H1 (cell line): Measurements from ENCODE around the gene TXNDC5. TPM values are rescaled to one million over a fixed set of nuclear protein-coding genes. Genes with fewer than 3 reads are reported as not detected.

Source experiments
- CTCF ChIA-PET: fragments of 300-600 bp; sonication (Branson Sonifier 250); formaldehyde crosslinking; loops from one replicate; lab custom pipeline; 2021; ENCODE audit not compliant: partially characterized antibody; lab: Charles Lee
- POLR2A ChIA-PET: fragments of 300-600 bp; sonication (Branson Sonifier 250); formaldehyde crosslinking; loops from one replicate; lab custom pipeline; 2021; ENCODE audit warnings: inconsistent platforms; ENCODE audit not compliant: partially characterized antibody; lab: Charles Lee
- DNase-seq, 2 experiments: peaks; one replicate each; pipeline versions ENCODE4 v3.0.0 to v3.0.0-alpha.2; 2010 to 2022; ENCODE audit warnings: low spot score in 2 of 2, low read depth in 1 of 2, mixed read lengths in 1 of 2
- FAIRE-seq: peaks from 2 replicates; lab custom pipeline; 2011; peaks lifted over from hg19 to GRCh38; lab: Jason Lieb, UNC
- H2AFZ ChIP-seq: 2 replicates; pipeline ENCODE4 v1.8.1; 2012; ENCODE audit warnings: low read length, inconsistent platforms
- H2AK5ac ChIP-seq: 2 replicates; pipeline ENCODE4 v1.6.1; 2013; ENCODE audit warnings: low read depth, low read length
- H2BK120ac ChIP-seq: replicated peaks from 2 replicates; pipeline ENCODE3; 2013; ENCODE audit warnings: low read depth, low read length, inconsistent platforms
- H2BK12ac ChIP-seq: 2 replicates; pipeline ENCODE4 v1.6.1; 2013; ENCODE audit warnings: low read depth, low read length
- H2BK15ac ChIP-seq: 2 replicates; pipeline ENCODE4 v1.6.1; 2013; ENCODE audit warnings: low read length
- H2BK20ac ChIP-seq: 2 replicates; pipeline ENCODE4 v1.6.1; 2013; ENCODE audit warnings: low read length
- H2BK5ac ChIP-seq: 2 replicates; pipeline ENCODE4 v1.6.1; 2013; ENCODE audit warnings: low read depth, low read length
- H3K14ac ChIP-seq: 2 replicates; pipeline ENCODE4 v1.6.1; 2013; ENCODE audit warnings: inconsistent platforms; ENCODE audit not compliant: insufficient read length
- H3K18ac ChIP-seq: 2 replicates; pipeline ENCODE4 v1.6.1; 2013; ENCODE audit warnings: low read length; ENCODE audit errors: extremely low read depth
- H3K23ac ChIP-seq: 2 replicates; pipeline ENCODE4 v1.6.1; 2013; ENCODE audit warnings: inconsistent platforms; ENCODE audit not compliant: insufficient read length
- H3K23me2 ChIP-seq: 2 replicates; pipeline ENCODE4 v1.6.1; 2013; ENCODE audit warnings: low read depth, low read length
- H3K27ac ChIP-seq: 2 replicates; pipeline ENCODE4 v1.6.1; 2011; ENCODE audit warnings: low read depth, low read length, inconsistent platforms
- H3K27me3 ChIP-seq, 4 experiments: replicated peaks in 1 of 4; 1 replicate in 1 of 4; 2 replicates in 3 of 4; pipeline versions ENCODE4 v1.6.1 to v1.8.1; 2011 to 2013; ENCODE audit warnings: low read length in 3 of 4, mild to moderate bottlenecking in 3 of 4, inconsistent platforms in 2 of 4, mixed read lengths in 2 of 4, moderate library complexity in 1 of 4; ENCODE audit not compliant: control insufficient read depth in 3 of 4, insufficient read depth in 3 of 4; ENCODE audit errors: extremely low read depth in 1 of 4
- H3K36me3 ChIP-seq, 4 experiments: 2 replicates each; pipeline versions ENCODE4 v1.6.1 to v1.8.1; 2011 to 2013; ENCODE audit warnings: mild to moderate bottlenecking in 4 of 4, low read length in 3 of 4, moderate library complexity in 2 of 4, control low read depth in 1 of 4, inconsistent platforms in 1 of 4; ENCODE audit not compliant: insufficient read depth in 4 of 4, control insufficient read depth in 2 of 4
- H3K4ac ChIP-seq: replicated peaks from 2 replicates; pipeline ENCODE3; 2013; ENCODE audit warnings: low read length, low read depth, mixed read lengths, inconsistent platforms; ENCODE audit not compliant: insufficient read length
- H3K4me1 ChIP-seq, 4 experiments: replicated peaks in 1 of 4; 1 replicate in 1 of 4; 2 replicates in 3 of 4; pipeline versions ENCODE4 v1.6.1 to v1.8.1; 2011 to 2013; ENCODE audit warnings: low read length in 3 of 4, inconsistent platforms in 2 of 4, mixed read lengths in 1 of 4; ENCODE audit not compliant: insufficient read depth in 4 of 4, control insufficient read depth in 3 of 4
- H3K4me2 ChIP-seq, 2 experiments: 2 replicates each; pipeline versions ENCODE4 v1.6.1 to v1.8.1; 2011 to 2013; ENCODE audit warnings: low read depth in 2 of 2, low read length in 2 of 2, control low read depth in 1 of 2, inconsistent platforms in 1 of 2, mild to moderate bottlenecking in 1 of 2; ENCODE audit not compliant: insufficient read depth in 1 of 2
- H3K4me3 ChIP-seq, 4 experiments: fragments of 200-600, 300-600 bp in 1 of 4; sonication (generic), shearing (Covaris generic), sonication (Bioruptor Twin) in 1 of 4; 2 replicates each; pipeline versions ENCODE4 v1.5.1 to v1.8.1; 2011 to 2016; ENCODE audit warnings: low read length in 4 of 4, low read depth in 3 of 4, control low read depth in 2 of 4, inconsistent platforms in 2 of 4, mild to moderate bottlenecking in 2 of 4, mixed read lengths in 1 of 4, moderate library complexity in 1 of 4; ENCODE audit not compliant: insufficient read depth in 2 of 4; ENCODE audit errors: extremely low read depth in 1 of 4
- H3K56ac ChIP-seq: replicated peaks from 2 replicates; pipeline ENCODE3; 2013; ENCODE audit warnings: low read depth, mild to moderate bottlenecking, mixed read lengths, low read length, inconsistent platforms; ENCODE audit not compliant: insufficient read length
- H3K79me1 ChIP-seq: 2 replicates; pipeline ENCODE4 v1.6.1; 2013; ENCODE audit warnings: low read depth, low read length, control low read depth
- H3K79me2 ChIP-seq, 2 experiments: 2 replicates each; pipeline versions ENCODE4 v1.6.1 to v1.8.1; 2012 to 2013; ENCODE audit warnings: low read length in 2 of 2, mild to moderate bottlenecking in 2 of 2, inconsistent platforms in 1 of 2; ENCODE audit not compliant: insufficient read depth in 2 of 2, control insufficient read depth in 1 of 2
- H3K9ac ChIP-seq, 4 experiments: replicated peaks in 1 of 4; 1 replicate in 1 of 4; 2 replicates in 3 of 4; pipeline versions ENCODE4 v1.6.1 to v1.8.1; 2011 to 2013; ENCODE audit warnings: low read depth in 3 of 4, low read length in 3 of 4, control low read depth in 2 of 4, mild to moderate bottlenecking in 2 of 4, moderate library complexity in 2 of 4, inconsistent platforms in 1 of 4; ENCODE audit errors: extremely low read depth in 1 of 4
- H3K9me3 ChIP-seq, 2 experiments: 2 replicates each; pipeline versions ENCODE4 v1.6.1 to v1.8.1; 2012 to 2013; ENCODE audit warnings: mild to moderate bottlenecking in 2 of 2, moderate library complexity in 2 of 2, control low read depth in 1 of 2, inconsistent platforms in 1 of 2, low read depth in 1 of 2, low read length in 1 of 2, mixed read lengths in 1 of 2; ENCODE audit not compliant: insufficient read depth in 2 of 2
- H4K20me1 ChIP-seq, 2 experiments: replicated peaks in 1 of 2; 2 replicates each; pipeline versions ENCODE3 to v1.8.1; 2011 to 2013; ENCODE audit warnings: inconsistent platforms in 2 of 2, low read length in 2 of 2, mild to moderate bottlenecking in 1 of 2; ENCODE audit not compliant: insufficient read depth in 2 of 2, control insufficient read depth in 1 of 2
- H4K5ac ChIP-seq: 2 replicates; pipeline ENCODE4 v1.6.1; 2013; ENCODE audit warnings: low read length, low read depth, mixed read lengths, inconsistent platforms; ENCODE audit not compliant: insufficient read length
- H4K8ac ChIP-seq: 2 replicates; pipeline ENCODE4 v1.8.0; 2013; ENCODE audit warnings: mild to moderate bottlenecking, moderate library complexity, low read length, inconsistent platforms; ENCODE audit not compliant: insufficient read depth; ENCODE audit errors: extremely low read depth
- H4K91ac ChIP-seq: replicated peaks from 2 replicates; pipeline ENCODE3; 2013; ENCODE audit warnings: low read length, mixed read lengths, inconsistent platforms; ENCODE audit not compliant: insufficient read length
- BRCA1 ChIP-seq: IDR thresholded peaks from 2 replicates; pipeline ENCODE4 v1.6.1; 2012; ENCODE audit warnings: low read depth, low read length, improper control_type of control experiment
- EGR1 ChIP-seq: IDR thresholded peaks from 2 replicates; pipeline ENCODE4 v1.6.1; 2011; ENCODE audit warnings: low read depth, low read length, borderline replicate concordance
- EP300 ChIP-seq, 2 experiments: IDR thresholded peaks; 1 replicate in 1 of 2; 2 replicates in 1 of 2; pipeline ENCODE4 v1.6.1; 2011 to 2012; ENCODE audit warnings: low read depth in 2 of 2, low read length in 2 of 2, mild to moderate bottlenecking in 2 of 2, borderline replicate concordance in 1 of 2, inconsistent platforms in 1 of 2, moderate library complexity in 1 of 2
- KDM4A ChIP-seq: IDR thresholded peaks from one replicate; pipeline ENCODE4 v1.7.1; 2012; ENCODE audit warnings: low read depth, mild to moderate bottlenecking, moderate library complexity, low read length, inconsistent platforms; ENCODE audit not compliant: severe bottlenecking
- MAFK ChIP-seq: IDR thresholded peaks from 2 replicates; pipeline ENCODE4 v1.6.1; 2012; ENCODE audit warnings: low read depth, mild to moderate bottlenecking, improper control_type of control experiment, low read length
- POU5F1 ChIP-seq: IDR thresholded peaks from 2 replicates; pipeline ENCODE4 v1.6.1; 2011; ENCODE audit warnings: low read depth, mild to moderate bottlenecking, low read length, moderate library complexity
- RFX5 ChIP-seq: IDR thresholded peaks from 2 replicates; pipeline ENCODE4 v1.6.1; 2011; ENCODE audit warnings: low read depth, low read length, improper control_type of control experiment, borderline replicate concordance
- SP4 ChIP-seq: IDR thresholded peaks from 2 replicates; pipeline ENCODE4 v1.6.1; 2012; ENCODE audit warnings: low read length, inconsistent platforms
- SUZ12 ChIP-seq: fragments of 200-600 bp; sonication (generic); IDR thresholded peaks from 2 replicates; pipeline ENCODE4 v1.6.1; 2012; ENCODE audit warnings: mild to moderate bottlenecking, inconsistent platforms, low read length, moderate library complexity, mixed read lengths
- TAF7 ChIP-seq: optimal IDR thresholded peaks from 2 replicates; pipeline ENCODE3; 2011; ENCODE audit warnings: low read depth, mild to moderate bottlenecking, inconsistent platforms, low read length, moderate library complexity, borderline replicate concordance
- WGBS, 2 experiments: shearing (Covaris generic) in 1 of 2; methylation state at CpG; one replicate each; pipeline versions ENCODE4 v1.1.6 to v1.1.7; 2013 to 2015; ENCODE audit warnings: low lambda C conversion rate in 2 of 2, mixed read lengths in 2 of 2, inconsistent platforms in 1 of 2, low coverage in 1 of 2, missing lambda C conversion rate in 1 of 2; ENCODE audit not compliant: insufficient replicate concordance in 2 of 2, insufficient coverage in 1 of 2, insufficient read length in 1 of 2; ENCODE audit errors: extremely low coverage in 1 of 2, missing lambda C conversion rate in 1 of 2; 5-methylcytosine and 5-hydroxymethylcytosine counted together
- polyA plus RNA-seq, 7 experiments: library from polyadenylated mRNA; depleted of rRNA in 3 of 7; stranded (reverse) in 5 of 7; unstranded in 2 of 7; fragments of >200 nt in 5 of 7; fragments of 200-250 nt in 2 of 7; gene quantifications; 1 replicate in 5 of 7; 2 replicates in 1 of 7; 4 replicates in 1 of 7; pipeline versions ENCODE4 v1.2.1 to v1.2.3, GENCODE V29; 2011 to 2013; ENCODE audit warnings: missing spikeins in 2 of 7, mixed read lengths in 2 of 7
- total RNA-seq: library from RNA; stranded (reverse); fragmentation: NEBNext Ultra II Directional; extraction: Animal tissue kit (Norgen Biotek cat#: 25700); gene quantifications from 2 replicates; pipeline ENCODE4 v1.2.1, GENCODE V29; 2021
- TF ChIP-seq, protein P1 (sequence below): IDR thresholded peaks from 2 replicates; pipeline ENCODE4 v1.6.1; 2011; ENCODE audit warnings: low read length, improper control_type of control experiment

The TXNDC5 gene
- total and polyA plus RNA-seq, 2 of the 8 experiments (the other 6 are each of a cell fraction or from before 2014, with no cell fraction given) = 114 to 172 TPM

DNA sequence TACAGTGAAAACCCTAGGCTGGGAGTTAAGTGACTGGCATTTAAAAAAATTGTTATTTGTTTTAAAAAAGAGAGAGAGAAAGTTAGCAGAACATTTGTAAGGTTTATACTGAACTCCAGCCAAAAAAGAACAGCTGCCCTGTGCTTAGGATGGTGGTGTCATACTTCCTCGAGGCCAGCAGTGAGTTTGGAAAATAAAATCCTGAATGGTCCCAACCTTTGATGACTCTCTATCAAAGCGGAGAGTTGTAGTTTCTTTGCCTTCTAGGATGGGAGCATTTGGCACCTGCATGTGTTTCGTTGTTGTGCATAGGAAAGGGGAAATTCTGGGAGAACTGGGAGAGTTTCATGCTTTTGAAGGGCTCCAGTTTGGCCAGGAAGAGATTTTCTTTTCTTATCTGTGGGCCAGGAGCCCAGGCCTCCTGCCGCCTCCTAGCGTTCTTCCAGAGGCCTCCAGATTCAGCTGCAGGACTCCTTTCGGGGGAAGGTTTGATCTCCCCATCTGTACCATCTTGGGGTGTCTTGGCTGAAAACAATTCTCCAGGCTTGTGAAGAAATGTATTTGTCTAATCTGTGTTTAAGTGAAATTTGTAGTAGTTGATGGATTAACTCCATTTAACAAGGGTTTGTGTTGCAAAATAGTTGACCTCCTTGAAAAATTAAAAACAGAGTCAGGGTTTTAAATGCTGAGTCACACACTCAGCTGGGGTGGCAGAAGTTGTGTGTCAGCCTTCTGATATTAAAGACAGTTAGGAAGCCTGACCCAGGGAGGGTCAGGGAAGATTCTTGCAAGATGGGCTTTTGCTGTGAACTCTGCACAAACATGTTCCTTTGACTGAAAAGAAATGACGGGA lies 63.4 kb downstream of the TXNDC5 start:
- Histone ChIP-seq H2BK12ac (no peak overlapping the region), H3K27me3 (no peaks in the 10 kb centered on the region), H3K79me2 (no peaks in the 10 kb centered on the region), H2BK20ac (no peak overlapping the region), H2AFZ (no peak overlapping the region; the same call in 1 of the 2 replicates), H2BK5ac (no peak overlapping the region), H4K20me1 (no peaks in the 10 kb centered on the region), H4K91ac (no peak overlapping the region), H4K8ac (no peak overlapping the region), H3K9me3 (peaks cover 3 to 13% of the 10 kb centered on the region in 2 experiments; a peak in 3 of 4 replicates), H3K23ac (no peak overlapping the region), H3K4ac (no peak overlapping the region), H3K18ac (no peak overlapping the region), H3K79me1 (no peaks in the 10 kb centered on the region), H4K5ac (no peak overlapping the region), H3K4me2 (no peak overlapping the region), H2BK120ac (no peak overlapping the region), H3K14ac (no peak overlapping the region), H3K23me2 (no peaks in the 10 kb centered on the region), H3K56ac (no peak overlapping the region), H2AK5ac (no peak overlapping the region), H2BK15ac (no peak overlapping the region), H3K4me1 (no peaks in the 10 kb centered on the region), H3K9ac (no peak overlapping the region), H3K27ac (no peak overlapping the region), H3K36me3 (0 out of 8 replicates have a peak, but pooled peaks cover 0 to 3% (median 0%) of the 10 kb centered on the region in 4 experiments), H3K4me3 (no peak overlapping the region)
- ChIA-PET POLR2A (no interaction called here), CTCF (interaction anchor here (1.3 kb wide), 1 partner anchor 27 kb away, joined by 3 read pairs; no protein-coding TSS in a partner anchor)
- FAIRE-seq (no peak), DNase-seq (no peak)
- 76% methylated on average over 7 of the region's 7 CpGs; no CpG with 5 or more reads in 1 of the 2 experiments for WGBS, 2 experiments
- no peak for TF ChIP-seq TAF7
- TF ChIP-seq SP4 = no peak
- TF ChIP-seq POU5F1 = no peak
- no peak for TF ChIP-seq SUZ12
- TF ChIP-seq RFX5 = no peak
- TF ChIP-seq KDM4A = no peak
- TF ChIP-seq MAFK = peak; percentile 35; the same call in 1 of the 2 replicates
- TF ChIP-seq BRCA1 = no peak
- TF ChIP-seq EGR1 = no peak
- TF ChIP-seq, protein P1, sequence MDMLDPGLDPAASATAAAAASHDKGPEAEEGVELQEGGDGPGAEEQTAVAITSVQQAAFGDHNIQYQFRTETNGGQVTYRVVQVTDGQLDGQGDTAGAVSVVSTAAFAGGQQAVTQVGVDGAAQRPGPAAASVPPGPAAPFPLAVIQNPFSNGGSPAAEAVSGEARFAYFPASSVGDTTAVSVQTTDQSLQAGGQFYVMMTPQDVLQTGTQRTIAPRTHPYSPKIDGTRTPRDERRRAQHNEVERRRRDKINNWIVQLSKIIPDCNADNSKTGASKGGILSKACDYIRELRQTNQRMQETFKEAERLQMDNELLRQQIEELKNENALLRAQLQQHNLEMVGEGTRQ = no peak
- no peak for TF ChIP-seq EP300 (IDR thresholded peaks at IDR 0.05; ENCODE audit: borderline replicate concordance in 1 of 2, low read depth in 2 of 2, low read length in 2 of 2)
